SK-N-SH (cell line): ENCODE results near the gene CCDC69. TPM values are rescaled to one million over a fixed set of nuclear protein-coding genes. Genes with fewer than 3 reads are reported as not detected.
A peak's percentile ranks its signal among the peaks of the same experiment; 100 is the strongest.

Experiments used
- CTCF ChIA-PET: fragments of 300-600, 350-600 bp; formaldehyde crosslinking; extraction: SDS; loops from one replicate; lab custom pipeline; 2021; lab: Yijun Ruan, JAX
- POLR2A ChIA-PET: fragments of 350-600 bp; sonication (Branson Sonifier 250); formaldehyde crosslinking; extraction: SDS; loops from one replicate; lab custom pipeline; 2020; ENCODE audit warnings: antibody characterized with exemption, inconsistent platforms; lab: Yijun Ruan, JAX
- DNase-seq: peaks from one replicate; pipeline ENCODE4 v3.0.0; 2012
- H2AFZ ChIP-seq: fragments of 200-600 bp; sonication (generic); 2 replicates; pipeline ENCODE4 v1.8.1; 2016; ENCODE audit warnings: antibody characterized with exemption, mild to moderate bottlenecking, low read depth
- H3F3A ChIP-seq: fragments of 200-600 bp; sonication (generic); replicated peaks from 2 replicates; pipeline ENCODE3; 2016; ENCODE audit warnings: antibody characterized with exemption, mild to moderate bottlenecking; ENCODE audit not compliant: insufficient read depth
- H3K27ac ChIP-seq, 2 experiments: fragments of 200-500 bp in 1 of 2; fragments of 200-600 bp in 1 of 2; sonication (Bioruptor generic) in 1 of 2; sonication (generic), shearing (Covaris generic) in 1 of 2; 2 replicates each; pipeline versions ENCODE4 v1.5.1 to v1.6.1; 2014 to 2016; ENCODE audit warnings: low read depth in 2 of 2, inconsistent platforms in 1 of 2, low read length in 1 of 2, mild to moderate bottlenecking in 1 of 2, mixed read lengths in 1 of 2
- H3K27me3 ChIP-seq: fragments of 200-600 bp; sonication (generic), shearing (Covaris generic); 2 replicates; pipeline ENCODE4 v1.6.1; 2016; ENCODE audit warnings: mixed run types; ENCODE audit not compliant: insufficient read depth
- H3K36me3 ChIP-seq, 2 experiments: fragments of 200-500 bp in 1 of 2; fragments of 200-600 bp in 1 of 2; sonication (Bioruptor generic) in 1 of 2; sonication (generic) in 1 of 2; replicated peaks in 1 of 2; 2 replicates each; pipeline versions ENCODE3 to v1.5.1; 2014 to 2016; ENCODE audit warnings: low read length in 1 of 2, mild to moderate bottlenecking in 1 of 2; ENCODE audit not compliant: insufficient read depth in 2 of 2, control insufficient read depth in 1 of 2
- H3K4me1 ChIP-seq, 2 experiments: fragments of 200-500 bp in 1 of 2; fragments of 200-600 bp in 1 of 2; sonication (Bioruptor generic) in 1 of 2; sonication (generic), shearing (Covaris generic) in 1 of 2; 2 replicates each; pipeline versions ENCODE4 v1.5.1 to v1.6.1; 2014 to 2016; ENCODE audit warnings: low read depth in 1 of 2, low read length in 1 of 2, mixed run types in 1 of 2; ENCODE audit not compliant: insufficient read depth in 2 of 2, control insufficient read depth in 1 of 2
- H3K4me2 ChIP-seq: fragments of 200-600 bp; sonication (generic), shearing (Covaris generic); 2 replicates; pipeline ENCODE4 v1.6.1; 2017; ENCODE audit warnings: mixed run types
- H3K4me3 ChIP-seq, 2 experiments: fragments of 200-500 bp in 1 of 2; fragments of 200-600 bp in 1 of 2; sonication (Bioruptor generic) in 1 of 2; sonication (generic), shearing (Covaris generic) in 1 of 2; 2 replicates each; pipeline versions ENCODE4 v1.5.1 to v1.8.1; 2014 to 2016; ENCODE audit warnings: low read depth in 2 of 2, inconsistent platforms in 1 of 2, low read length in 1 of 2, mild to moderate bottlenecking in 1 of 2, mixed read lengths in 1 of 2, moderate library complexity in 1 of 2
- H3K79me2 ChIP-seq: fragments of 200-600 bp; sonication (generic); 2 replicates; pipeline ENCODE4 v1.8.1; 2017; ENCODE audit warnings: mild to moderate bottlenecking; ENCODE audit not compliant: insufficient read depth
- H3K9ac ChIP-seq: fragments of 200-600 bp; sonication (generic); 2 replicates; pipeline ENCODE4 v1.6.1; 2017; ENCODE audit warnings: mixed run types
- H3K9me2 ChIP-seq: fragments of 200-600 bp; sonication (generic); 2 replicates; pipeline ENCODE4 v1.6.1; 2017; ENCODE audit warnings: mixed run types
- H3K9me3 ChIP-seq: fragments of 200-600 bp; sonication (generic); 2 replicates; pipeline ENCODE4 v1.6.1; 2017; ENCODE audit warnings: mixed run types, mild to moderate bottlenecking, moderate library complexity
- H4K20me1 ChIP-seq: fragments of 200-600 bp; sonication (generic); 2 replicates; pipeline ENCODE4 v1.6.1; 2017; ENCODE audit warnings: mild to moderate bottlenecking, mixed run types; ENCODE audit not compliant: insufficient read depth
- EP300 ChIP-seq, 2 experiments: IDR thresholded peaks; 2 replicates each; pipeline versions ENCODE4 v1.4.0 to v1.6.1; 2012; ENCODE audit warnings: borderline replicate concordance in 1 of 2, low read depth in 1 of 2, low read length in 1 of 2
- EZH2phosphoT487 ChIP-seq: fragments of 200-600 bp; sonication (generic); IDR thresholded peaks from 2 replicates; pipeline ENCODE4 v1.6.1; 2017; ENCODE audit warnings: low read depth, mixed run types, mild to moderate bottlenecking, antibody characterized with exemption, moderate library complexity, borderline replicate concordance
- FOXJ3 ChIP-seq: sonication (generic); formaldehyde crosslinking; IDR thresholded peaks from 2 replicates; pipeline ENCODE4 v1.5.1; 2020; ENCODE audit warnings: mild to moderate bottlenecking, missing genetic modification reagents
- GATA2 ChIP-seq: sonication (generic); formaldehyde crosslinking; IDR thresholded peaks from 2 replicates; pipeline ENCODE4 v1.5.0; 2020; ENCODE audit warnings: mild to moderate bottlenecking, missing genetic modification reagents
- MXI1 ChIP-seq: IDR thresholded peaks from 2 replicates; pipeline ENCODE4 v1.6.1; 2012; ENCODE audit warnings: mild to moderate bottlenecking, low read depth, low read length, improper control_type of control experiment
- PBX3 ChIP-seq: IDR thresholded peaks from 2 replicates; pipeline ENCODE4; 2012
- RFX5 ChIP-seq: IDR thresholded peaks from 2 replicates; pipeline ENCODE4 v1.6.1; 2012; ENCODE audit warnings: mild to moderate bottlenecking, improper control_type of control experiment, low read length
- SIN3A ChIP-seq: IDR thresholded peaks from 2 replicates; pipeline ENCODE4 v1.6.1; 2012; ENCODE audit warnings: low read depth, mild to moderate bottlenecking, low read length, moderate library complexity, borderline replicate concordance
- SMC3 ChIP-seq: IDR thresholded peaks from 2 replicates; pipeline ENCODE4 v1.6.1; 2012; ENCODE audit warnings: low read depth, low read length, improper control_type of control experiment
- ZBTB33 ChIP-seq: IDR thresholded peaks from 2 replicates; pipeline ENCODE4 v1.4.0; 2012; ENCODE audit warnings: low read depth, borderline replicate concordance
- WGBS: methylation state at CpG from one replicate; pipeline ENCODE4 v1.1.6; 2017; ENCODE audit warnings: low lambda C conversion rate; 5-methylcytosine and 5-hydroxymethylcytosine counted together
- polyA plus RNA-seq, 3 experiments: library from polyadenylated mRNA; depleted of rRNA; stranded (reverse); fragments of >200 nt; gene quantifications; 2 replicates each; pipeline ENCODE4 v1.2.3, GENCODE V29; 2012
- TF ChIP-seq, protein P1 (sequence below): IDR thresholded peaks from 2 replicates; pipeline ENCODE4 v1.4.0; 2012; ENCODE audit warnings: low read depth

CCDC69 gene
- polyA plus RNA-seq, 1 of the 3 experiments (the other 2 are of a cell fraction), result 0.38 TPM

DNA sequence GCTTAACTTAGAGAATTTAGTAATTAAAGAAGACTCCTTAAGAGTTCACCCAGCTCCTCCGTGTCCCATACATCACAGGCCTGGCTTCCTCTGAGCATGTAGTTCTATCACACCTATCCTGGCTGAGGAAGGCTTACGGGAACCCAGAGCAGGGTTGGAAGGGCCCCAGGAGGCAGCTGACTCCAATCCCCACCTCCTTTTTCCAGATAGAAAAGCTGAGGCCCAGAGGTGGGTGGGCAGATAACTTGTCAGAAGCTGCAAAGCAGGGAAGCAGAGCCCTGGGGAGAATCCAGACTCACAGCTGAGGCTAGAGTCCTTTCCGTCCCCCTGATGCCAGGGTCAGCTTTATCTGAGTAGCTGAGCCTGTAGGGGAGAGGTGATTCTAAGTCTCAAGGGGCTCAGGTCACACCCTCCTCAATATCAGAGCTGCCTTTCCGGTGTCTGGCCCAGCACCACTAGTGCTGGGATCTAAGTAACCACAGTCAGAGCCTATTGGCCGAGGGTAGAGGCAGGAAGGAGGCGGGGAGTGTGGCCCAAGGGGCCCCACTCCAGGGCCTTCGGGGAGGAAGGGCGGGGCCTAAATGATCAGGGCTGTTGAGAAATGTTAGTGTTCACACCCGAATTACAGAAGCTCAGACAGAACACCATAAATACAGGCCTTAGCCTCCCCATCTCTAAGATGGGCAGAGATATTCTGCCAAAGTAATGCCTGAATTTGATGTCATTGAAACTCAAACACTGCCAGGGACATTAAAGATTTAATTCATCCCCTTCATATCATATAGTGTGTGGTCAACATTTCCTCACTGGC, 9.9 kb downstream of the CCDC69 start:
- ChIA-PET CTCF (interaction anchor here (0.6 to 1.7 kb wide), 4 partner anchors 10 to 99 kb away, joined by 3 to 4 read pairs (median 3); partner anchors contain the start of gene CCDC69), POLR2A (no interaction called here)
- no peaks in the 10 kb centered on the region for H3K79me2 ChIP-seq
- 0 out of 2 replicates have a peak overlapping the region, but pooled peaks have one; percentile 11 for H2AFZ ChIP-seq
- H3K9ac ChIP-seq, result no peak overlapping the region
- H3K4me1 ChIP-seq, result no peaks in the 10 kb centered on the region
- H3K27me3 ChIP-seq, result no peaks in the 10 kb centered on the region; the same call in 1 of the 2 replicates
- no peaks in the 10 kb centered on the region for H3K9me3 ChIP-seq
- no peak overlapping the region for H3K27ac ChIP-seq
- no peaks in the 10 kb centered on the region for H4K20me1 ChIP-seq
- no peaks in the 10 kb centered on the region for H3F3A ChIP-seq
- H3K9me2 ChIP-seq, result no peaks in the 10 kb centered on the region
- DNase-seq, result no peak
- no peaks in the 10 kb centered on the region for H3K36me3 ChIP-seq
- H3K4me2 ChIP-seq, result no peak overlapping the region
- no peak overlapping the region for H3K4me3 ChIP-seq
- WGBS, result 81% methylated on average over 8 of the region's 9 CpGs
- TF ChIP-seq ZBTB33 (no peak), EP300 (IDR thresholded peaks at IDR 0.05; ENCODE audit: borderline replicate concordance in 1 of 2, low read depth in 1 of 2, low read length in 1 of 2) (no peak), GATA2 (CRISPR knock-in tag) (no peak), FOXJ3 (CRISPR knock-in tag) (no peak), PBX3 (no peak), MXI1 (no peak), SMC3 (no peak), RFX5 (no peak)

GRCh38 chr5:151212406-151212798, 11.5 kb downstream of the CCDC69 start:
- DNase-seq, result no peak
- POLR2A ChIA-PET, result no interaction called here
- no peaks in the 10 kb centered on the region for H3K9me3 ChIP-seq
- no peaks in the 10 kb centered on the region for H3K9me2 ChIP-seq
- no peaks in the 10 kb centered on the region for H3K4me1 ChIP-seq
- no peaks in the 10 kb centered on the region; the same call in 1 of the 2 replicates for H3K27me3 ChIP-seq
- H4K20me1 ChIP-seq, result no peaks in the 10 kb centered on the region
- H3K4me2 ChIP-seq, result no peak overlapping the region
- no peak overlapping the region for H3K27ac ChIP-seq
- no peaks in the 10 kb centered on the region for H3F3A ChIP-seq
- H3K79me2 ChIP-seq, result no peaks in the 10 kb centered on the region
- H3K36me3 ChIP-seq, result no peaks in the 10 kb centered on the region
- WGBS, result 51% methylated on average over 3 of the region's 3 CpGs
- TF ChIP-seq EZH2phosphoT487 (no peak), SIN3A (no peak), ZBTB33 (no peak)
- TF ChIP-seq, protein P1, sequence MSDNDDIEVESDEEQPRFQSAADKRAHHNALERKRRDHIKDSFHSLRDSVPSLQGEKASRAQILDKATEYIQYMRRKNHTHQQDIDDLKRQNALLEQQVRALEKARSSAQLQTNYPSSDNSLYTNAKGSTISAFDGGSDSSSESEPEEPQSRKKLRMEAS, result no peak
- TF ChIP-seq, all 33 proteins: peak for 0
- CTCF ChIA-PET, result interaction anchor here (0.8 to 1.5 kb wide), 3 partner anchors 9 to 56 kb away, joined by 3 to 6 read pairs (median 3); no protein-coding TSS in a partner anchor
- Histone ChIP-seq H2AFZ (no peak overlapping the region), H3K4me3 (no peak overlapping the region), H3K9ac (no peak overlapping the region)
